Measurements from ENCODE around the gene FAM234B.

FAM234B gene

DNA sequence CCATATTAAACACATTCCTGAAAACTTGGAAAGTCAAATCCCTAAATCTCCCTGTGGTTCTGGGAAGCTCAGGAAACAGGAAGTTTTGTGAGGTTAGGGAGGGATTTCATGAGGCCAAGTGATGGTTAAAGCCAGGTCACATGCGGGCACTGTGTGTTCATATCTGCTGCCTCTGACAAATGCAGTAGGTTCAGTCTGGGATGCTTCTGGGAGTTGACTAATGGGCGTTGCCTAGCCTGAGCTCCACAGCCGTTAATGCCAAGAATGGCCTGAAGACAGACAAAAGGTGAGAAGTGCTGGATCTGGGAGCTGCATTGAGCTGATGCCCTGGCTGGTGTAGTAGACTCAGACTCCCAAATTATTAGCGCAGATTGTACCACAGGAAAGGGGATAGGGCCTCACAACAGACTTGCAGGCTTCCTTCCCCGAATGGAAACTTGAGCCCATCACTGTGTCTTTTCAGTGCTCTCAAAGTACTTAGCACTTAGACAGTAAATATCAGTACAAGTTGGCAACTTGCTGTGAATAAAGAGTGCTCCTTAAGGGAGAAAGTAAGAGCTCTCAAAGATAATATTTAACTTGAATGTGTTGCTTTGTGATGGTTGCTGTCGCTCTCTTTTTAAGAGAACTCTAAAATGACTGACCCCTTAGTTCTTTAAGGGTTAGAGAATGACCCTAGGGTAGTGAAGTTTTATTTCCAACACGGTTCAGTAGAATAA lies 41.9 kb downstream of the FAM234B start:
- H3K9ac ChIP-seq (ENCODE audit: low read depth, low read length, poor library complexity, severe bottlenecking) = no peak overlapping the region
- no peaks in the 10 kb centered on the region for H3K27me3 ChIP-seq (ENCODE audit: insufficient read depth, low read length, poor library complexity, severe bottlenecking)
- no peaks in the 10 kb centered on the region for H4K20me1 ChIP-seq (ENCODE audit: insufficient read depth, low read length, poor library complexity, severe bottlenecking)
- H2AFZ ChIP-seq (ENCODE audit: low read length) = no peak overlapping the region
- H3K79me2 ChIP-seq (ENCODE audit: insufficient read depth, low read length) = no peaks in the 10 kb centered on the region
- no peak overlapping the region for H3K4me2 ChIP-seq (ENCODE audit: low read depth, low read length, poor library complexity, severe bottlenecking)
- H3K9me3 ChIP-seq (ENCODE audit: insufficient read depth, low read depth, low read length) = no peaks in the 10 kb centered on the region
- no peaks in the 10 kb centered on the region for H3F3A ChIP-seq (ENCODE audit: low read depth)
- no peak overlapping the region for H3K4me3 ChIP-seq (ENCODE audit: low read length, poor library complexity, severe bottlenecking)
- peaks cover 14% of the 10 kb centered on the region; the same call in 1 of the 2 replicates for H3K36me3 ChIP-seq (ENCODE audit: insufficient read depth, low read length)
- H3K4me1 ChIP-seq (ENCODE audit: insufficient read depth, low read length, poor library complexity, severe bottlenecking) = no peaks in the 10 kb centered on the region
- TF ChIP-seq, protein P1, sequence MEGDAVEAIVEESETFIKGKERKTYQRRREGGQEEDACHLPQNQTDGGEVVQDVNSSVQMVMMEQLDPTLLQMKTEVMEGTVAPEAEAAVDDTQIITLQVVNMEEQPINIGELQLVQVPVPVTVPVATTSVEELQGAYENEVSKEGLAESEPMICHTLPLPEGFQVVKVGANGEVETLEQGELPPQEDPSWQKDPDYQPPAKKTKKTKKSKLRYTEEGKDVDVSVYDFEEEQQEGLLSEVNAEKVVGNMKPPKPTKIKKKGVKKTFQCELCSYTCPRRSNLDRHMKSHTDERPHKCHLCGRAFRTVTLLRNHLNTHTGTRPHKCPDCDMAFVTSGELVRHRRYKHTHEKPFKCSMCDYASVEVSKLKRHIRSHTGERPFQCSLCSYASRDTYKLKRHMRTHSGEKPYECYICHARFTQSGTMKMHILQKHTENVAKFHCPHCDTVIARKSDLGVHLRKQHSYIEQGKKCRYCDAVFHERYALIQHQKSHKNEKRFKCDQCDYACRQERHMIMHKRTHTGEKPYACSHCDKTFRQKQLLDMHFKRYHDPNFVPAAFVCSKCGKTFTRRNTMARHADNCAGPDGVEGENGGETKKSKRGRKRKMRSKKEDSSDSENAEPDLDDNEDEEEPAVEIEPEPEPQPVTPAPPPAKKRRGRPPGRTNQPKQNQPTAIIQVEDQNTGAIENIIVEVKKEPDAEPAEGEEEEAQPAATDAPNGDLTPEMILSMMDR (conservative IDR thresholded peaks at IDR 0.05; ENCODE audit: low read length) = no peak
- TF ChIP-seq EZH2phosphoT487 (IDR thresholded peaks at IDR 0.05; ENCODE audit: borderline replicate concordance) = no peak
- no peaks in the 10 kb centered on the region for H3K9me2 ChIP-seq (replicated peaks; ENCODE audit: low read depth, low read length)

DNA sequence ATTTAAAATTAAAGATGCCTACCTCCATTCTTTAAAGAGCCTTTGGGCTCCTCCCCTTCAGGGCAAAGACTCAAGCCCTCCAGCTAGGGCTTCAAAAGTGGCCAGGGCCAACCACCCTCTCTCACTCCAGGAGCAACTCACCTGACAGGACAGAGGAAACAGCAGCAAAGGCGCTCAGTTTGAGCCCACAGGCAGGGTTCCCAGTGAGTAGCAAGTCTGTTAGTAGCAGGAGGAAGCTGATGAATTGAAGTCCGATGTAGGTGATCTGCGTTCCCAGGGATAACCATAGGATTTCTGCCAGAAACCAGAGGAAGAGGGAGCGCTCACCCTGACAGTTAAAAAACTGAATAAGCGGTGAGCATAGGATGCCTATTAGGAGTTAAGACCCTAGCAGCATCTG lies 43.6 kb downstream of the FAM234B start:
- H3K4me1 ChIP-seq (ENCODE audit: insufficient read depth, low read length, poor library complexity, severe bottlenecking) = no peaks in the 10 kb centered on the region
- H3K4me2 ChIP-seq (ENCODE audit: low read depth, low read length, poor library complexity, severe bottlenecking) = no peak overlapping the region
- H3K4me3 ChIP-seq (ENCODE audit: low read length, poor library complexity, severe bottlenecking) = no peak overlapping the region

DNA sequence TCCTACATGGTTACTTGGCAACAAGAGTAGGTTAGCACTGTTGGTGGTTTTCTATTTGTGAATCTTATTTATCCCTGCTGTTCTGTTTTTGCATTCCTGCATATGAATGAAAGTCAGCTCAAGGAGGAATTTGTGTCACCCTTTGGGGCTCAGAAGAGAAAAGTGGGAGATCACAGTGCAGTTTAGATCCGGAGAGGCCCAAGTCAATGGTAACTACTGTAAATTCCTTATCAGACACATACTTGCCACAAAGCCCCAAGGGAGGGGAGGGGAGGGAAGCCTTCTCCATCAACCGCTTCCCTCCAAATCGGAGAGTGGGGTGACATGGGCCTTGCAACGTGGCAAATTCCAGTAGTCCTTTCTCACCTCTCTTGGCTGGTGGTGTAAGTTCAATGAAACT lies 44.3 kb downstream of the FAM234B start:
- no peaks in the 10 kb centered on the region for H3K79me2 ChIP-seq (ENCODE audit: insufficient read depth, low read length)
- H2AFZ ChIP-seq (ENCODE audit: low read length) = no peak overlapping the region
- H3K4me1 ChIP-seq (ENCODE audit: insufficient read depth, low read length, poor library complexity, severe bottlenecking) = no peaks in the 10 kb centered on the region
- no peaks in the 10 kb centered on the region for H4K20me1 ChIP-seq (ENCODE audit: insufficient read depth, low read length, poor library complexity, severe bottlenecking)
- no peaks in the 10 kb centered on the region for H3K9me2 ChIP-seq (replicated peaks; ENCODE audit: low read depth, low read length)
- no peaks in the 10 kb centered on the region for H3F3A ChIP-seq (ENCODE audit: low read depth)
- no peak overlapping the region for H3K4me2 ChIP-seq (ENCODE audit: low read depth, low read length, poor library complexity, severe bottlenecking)
- no peak overlapping the region for H3K9ac ChIP-seq (ENCODE audit: low read depth, low read length, poor library complexity, severe bottlenecking)
- H3K36me3 ChIP-seq (ENCODE audit: insufficient read depth, low read length) = peaks cover 3% of the 10 kb centered on the region; the same call in 1 of the 2 replicates
- no peaks in the 10 kb centered on the region for H3K27me3 ChIP-seq (ENCODE audit: insufficient read depth, low read length, poor library complexity, severe bottlenecking)
- no peaks in the 10 kb centered on the region for H3K9me3 ChIP-seq (ENCODE audit: insufficient read depth, low read depth, low read length)
- H3K4me3 ChIP-seq (ENCODE audit: low read length, poor library complexity, severe bottlenecking) = no peak overlapping the region
- TF ChIP-seq, protein P1 (conservative IDR thresholded peaks at IDR 0.05; ENCODE audit: low read length) = no peak
- no peak for TF ChIP-seq EZH2phosphoT487 (IDR thresholded peaks at IDR 0.05; ENCODE audit: borderline replicate concordance)

More for the DNA sequence above, 43.6 kb downstream of the FAM234B start:
- H2AFZ ChIP-seq (ENCODE audit: low read length) = no peak overlapping the region
- no peaks in the 10 kb centered on the region for H3F3A ChIP-seq (ENCODE audit: low read depth)
- no peaks in the 10 kb centered on the region for H3K27me3 ChIP-seq (ENCODE audit: insufficient read depth, low read length, poor library complexity, severe bottlenecking)
- no peaks in the 10 kb centered on the region for H3K9me3 ChIP-seq (ENCODE audit: insufficient read depth, low read depth, low read length)
- TF ChIP-seq, protein P1 (conservative IDR thresholded peaks at IDR 0.05; ENCODE audit: low read length) = no peak
- TF ChIP-seq EZH2phosphoT487 (IDR thresholded peaks at IDR 0.05; ENCODE audit: borderline replicate concordance) = no peak
- no peaks in the 10 kb centered on the region for H3K79me2 ChIP-seq (ENCODE audit: insufficient read depth, low read length)
- H3K9me2 ChIP-seq (replicated peaks; ENCODE audit: low read depth, low read length) = no peaks in the 10 kb centered on the region
- H3K9ac ChIP-seq (ENCODE audit: low read depth, low read length, poor library complexity, severe bottlenecking) = no peak overlapping the region
- H4K20me1 ChIP-seq (ENCODE audit: insufficient read depth, low read length, poor library complexity, severe bottlenecking) = no peaks in the 10 kb centered on the region
- peaks cover 3% of the 10 kb centered on the region; the same call in 1 of the 2 replicates for H3K36me3 ChIP-seq (ENCODE audit: insufficient read depth, low read length)
